GM21576 (cell line): Measurements from ENCODE around the gene ARFGEF2.
A peak's percentile ranks its signal among the peaks of the same experiment; 100 is the strongest.
"Not testable (repeated sequence)": the region's sequence is repeated elsewhere in the genome, so short reads cannot be mapped to it uniquely, and the experiment has no call there.

Experiments
- ATAC-seq: cut with Tn5 transposase; IDR thresholded peaks from one replicate; pipeline ENCODE4 v1.9.1; 2021; ENCODE audit warnings: mild to moderate bottlenecking, moderate library complexity; ENCODE audit not compliant: unreplicated experiment

The ARFGEF2 gene

GRCh38 chr20:48986899-48987298 lies 65.4 kb downstream of the ARFGEF2 start:
- ATAC-seq = no peak

GRCh38 chr20:48990467-48990866 lies 69.0 kb downstream of the ARFGEF2 start:
- ATAC-seq = no peak

GRCh38 chr20:48995589-48995988 lies 74.1 kb downstream of the ARFGEF2 start:
- no peak for ATAC-seq

- no peak for ATAC-seq
These were observed 78.7 kb downstream of the ARFGEF2 start for GRCh38 chr20:48999890-49000870.

- no peak for ATAC-seq
These were observed 80.2 kb downstream of the ARFGEF2 start for GRCh38 chr20:49001741-49002140.

- no peak for ATAC-seq
These were observed 85.0 kb downstream of the ARFGEF2 start for GRCh38 chr20:49006446-49006980.

GRCh38 chr20:49009899-49010631 lies 88.6 kb downstream of the ARFGEF2 start:
- ATAC-seq = no peak

- no peak for ATAC-seq
These were observed 102.7 kb downstream of the ARFGEF2 start for GRCh38 chr20:49024220-49024619.

- ATAC-seq = not testable (repeated sequence)
These were observed 106.7 kb downstream of the ARFGEF2 start for GRCh38 chr20:49028177-49028576.

- ATAC-seq = no peak
These were observed 107.2 kb downstream of the ARFGEF2 start for GRCh38 chr20:49028684-49029083.

- no peak for ATAC-seq
These were observed 107.7 kb downstream of the ARFGEF2 start for GRCh38 chr20:49029203-49029602.

GRCh38 chr20:49030954-49031619 lies 109.6 kb downstream of the ARFGEF2 start:
- ATAC-seq = no peak

- no peak for ATAC-seq
These were observed 110.9 kb downstream of the ARFGEF2 start for GRCh38 chr20:49032455-49032854.

GRCh38 chr20:49034070-49034732 lies 112.7 kb downstream of the ARFGEF2 start:
- ATAC-seq = no peak

GRCh38 chr20:49037962-49038387 lies 116.5 kb downstream of the ARFGEF2 start:
- no peak for ATAC-seq

GRCh38 chr20:49039854-49040253 lies 118.3 kb downstream of the ARFGEF2 start:
- ATAC-seq = no peak

GRCh38 chr20:49043000-49043399 lies 121.5 kb downstream of the ARFGEF2 start:
- no peak for ATAC-seq

- no peak for ATAC-seq
These were observed 124.1 kb downstream of the ARFGEF2 start for GRCh38 chr20:49045440-49046086.

- peak; percentile 80 for ATAC-seq
These were observed 124.8 kb downstream of the ARFGEF2 start, which contains the start of gene CSE1L for GRCh38 chr20:49046087-49046900. Gene CSE1L (plus strand): TSS chr20:49046312. CDS start chr20:49058464, 12,152 bp downstream.
